Hippocampal formation (tissue), 2 donors: ENCODE data around the gene DAB1.

Experiments
- DNase-seq, 2 donors: peaks; one replicate each; lab custom pipeline; 2025; lab: John Stamatoyannopoulos, UW

Gene DAB1

DNA sequence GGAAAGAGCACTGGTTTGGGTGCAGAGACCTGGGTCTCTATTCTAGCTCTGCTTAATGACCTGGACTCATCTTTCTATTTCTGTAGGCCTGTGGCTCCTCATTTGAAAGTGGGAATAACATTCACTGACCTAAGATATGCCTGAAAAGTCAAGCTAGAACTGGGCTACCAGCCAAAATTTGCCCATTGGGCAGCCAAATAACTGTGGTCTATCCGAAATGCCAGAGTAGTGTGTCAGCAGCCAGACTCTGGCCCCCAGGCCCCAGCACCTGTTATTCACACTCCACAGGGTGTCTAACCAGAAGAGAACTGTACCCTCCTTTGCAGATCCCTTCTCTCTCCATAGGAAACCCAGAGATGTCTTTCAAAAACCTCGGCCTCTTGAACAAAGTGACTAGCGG lies 12.6 kb downstream of the DAB1 start:
- no peak for DNase-seq

DNA sequence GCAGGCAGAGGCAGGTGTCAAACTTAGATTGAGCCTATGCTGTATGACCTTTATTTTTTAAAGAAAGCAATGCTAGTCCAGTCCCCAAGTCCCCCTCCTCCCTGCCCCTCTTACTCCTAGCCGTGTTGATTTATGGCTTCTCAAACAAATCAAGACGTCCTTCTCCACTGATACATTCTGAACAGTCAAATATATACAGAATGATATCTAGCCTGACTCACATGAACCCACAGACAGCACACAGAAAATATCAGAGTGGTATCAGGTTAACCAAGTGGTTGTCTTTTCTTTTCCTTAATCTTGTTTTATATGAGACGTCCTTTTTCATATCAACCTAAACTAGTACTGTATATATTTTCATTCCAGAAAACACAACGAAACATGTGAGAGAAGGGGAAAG lies 13.4 kb downstream of the DAB1 start:
- no peak for DNase-seq

DNA sequence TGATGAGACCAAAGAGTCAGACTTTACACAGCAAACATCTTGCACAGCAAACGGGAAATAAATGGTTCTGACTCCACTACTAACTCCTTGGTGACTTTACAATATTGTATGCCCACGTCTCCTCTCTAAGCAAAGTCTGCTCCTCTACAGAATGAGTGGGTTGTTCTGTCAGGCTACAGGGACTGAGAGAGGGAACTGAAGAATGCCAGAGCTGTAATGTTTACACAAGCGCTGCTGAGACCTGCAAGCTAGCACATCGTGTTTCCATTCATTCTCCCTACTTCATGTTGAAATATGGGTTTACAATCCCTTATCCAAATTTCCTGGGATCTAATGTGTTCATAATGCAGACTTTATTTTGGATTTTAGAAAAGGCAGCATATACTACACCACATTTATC lies 15.9 kb downstream of the DAB1 start:
- no peak for DNase-seq

DNA sequence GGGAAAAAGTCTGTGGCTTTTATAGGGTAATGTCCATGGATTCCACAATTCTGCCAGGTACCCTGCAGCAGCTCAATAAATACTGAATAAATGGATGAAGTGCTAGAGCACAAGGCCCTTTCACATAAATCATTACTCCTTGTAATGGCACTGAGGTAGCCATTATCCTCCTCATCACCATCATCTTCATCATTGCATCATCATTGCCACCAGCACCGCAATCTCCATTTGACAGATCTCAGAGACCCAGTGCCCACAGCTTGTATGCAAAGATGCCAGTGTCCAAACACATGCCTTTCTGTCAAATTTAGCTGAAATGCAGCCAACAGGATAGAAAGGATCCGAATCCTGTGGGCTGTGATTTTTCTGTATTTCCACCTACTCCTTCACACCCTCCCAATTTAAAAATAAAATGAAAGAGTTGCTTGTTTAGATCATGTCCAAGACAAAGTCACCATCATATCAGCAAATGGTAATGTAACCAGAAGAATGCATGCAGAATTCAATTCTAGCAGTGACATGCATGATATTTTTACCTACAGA lies 17.4 kb downstream of the DAB1 start:
- DNase-seq, result no peak

DNA sequence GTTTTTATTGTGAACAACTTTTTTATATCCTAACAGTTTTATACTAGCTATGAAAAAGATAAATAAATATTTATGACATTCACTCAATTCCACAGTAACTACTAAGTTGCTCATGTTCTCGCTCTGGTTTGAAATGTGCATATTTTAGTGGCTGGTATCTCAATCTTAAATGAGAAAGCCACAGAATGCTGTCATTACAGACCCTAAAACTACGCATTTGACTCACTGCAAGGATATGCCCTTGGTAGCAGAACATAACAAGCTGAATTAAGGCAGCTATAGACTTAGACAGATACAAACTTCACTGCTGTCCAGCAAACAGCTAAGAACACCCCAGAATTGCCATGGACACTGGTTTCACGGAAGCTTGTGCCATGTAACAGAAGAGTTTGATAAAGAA lies 19.0 kb downstream of the DAB1 start:
- no peak for DNase-seq

DNA sequence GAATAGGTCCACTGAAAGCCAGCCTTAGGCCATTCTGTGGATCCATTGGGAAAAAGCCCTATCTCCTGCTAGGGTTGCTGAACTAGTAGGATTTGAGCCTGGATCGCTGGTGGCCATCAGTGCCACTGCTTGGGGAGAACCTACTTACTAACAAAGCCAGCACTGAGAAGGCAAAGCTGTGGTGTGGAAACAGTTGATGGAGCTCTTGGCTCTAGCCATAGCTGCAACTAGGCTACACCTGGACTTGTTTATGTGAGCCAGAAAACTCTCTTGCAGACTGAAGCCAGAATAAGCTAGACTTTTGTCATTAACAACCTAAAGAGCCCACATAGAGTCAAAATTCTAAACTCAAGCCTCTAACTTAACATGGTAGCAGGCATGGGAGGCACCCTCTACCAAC lies 20.7 kb downstream of the DAB1 start:
- no peak for DNase-seq

DNA sequence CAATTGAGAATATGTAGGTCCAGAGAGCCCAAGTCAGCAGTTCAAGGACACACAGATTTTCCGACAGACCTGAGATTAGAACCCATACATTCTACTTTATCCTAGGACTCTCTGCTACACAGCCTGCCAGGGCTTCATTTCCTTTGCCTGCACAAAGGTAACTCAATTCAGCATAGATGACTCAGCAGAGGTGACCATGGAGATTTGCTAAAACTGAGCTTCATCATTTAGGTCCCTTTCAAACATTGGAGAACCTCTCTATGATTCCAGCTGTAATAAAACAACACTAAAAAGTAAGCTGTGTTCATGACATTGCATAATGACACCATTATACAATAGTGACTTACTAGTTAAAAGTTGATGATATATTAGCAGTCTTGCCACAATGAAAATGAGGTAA lies 22.2 kb downstream of the DAB1 start:
- DNase-seq, result no peak

DNA sequence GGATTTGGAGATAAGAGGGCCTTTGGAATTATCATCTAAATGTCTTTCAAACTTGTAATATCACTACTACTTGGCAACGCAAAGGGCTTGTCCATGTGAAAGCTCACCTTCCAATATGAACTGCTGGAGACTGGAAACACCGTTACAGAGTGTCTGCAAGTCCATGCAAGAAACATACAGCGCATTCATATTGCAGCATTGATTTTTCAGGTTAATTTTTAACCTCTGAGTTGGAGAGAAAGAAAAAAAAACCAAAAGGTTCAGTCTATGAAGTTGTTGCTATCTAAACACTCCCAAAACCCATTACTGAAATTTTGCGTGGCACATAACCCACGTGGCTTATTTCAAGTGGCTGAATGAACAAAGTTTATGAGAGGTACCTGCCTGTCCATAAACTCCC lies 23.8 kb downstream of the DAB1 start:
- DNase-seq, result no peak

DNA sequence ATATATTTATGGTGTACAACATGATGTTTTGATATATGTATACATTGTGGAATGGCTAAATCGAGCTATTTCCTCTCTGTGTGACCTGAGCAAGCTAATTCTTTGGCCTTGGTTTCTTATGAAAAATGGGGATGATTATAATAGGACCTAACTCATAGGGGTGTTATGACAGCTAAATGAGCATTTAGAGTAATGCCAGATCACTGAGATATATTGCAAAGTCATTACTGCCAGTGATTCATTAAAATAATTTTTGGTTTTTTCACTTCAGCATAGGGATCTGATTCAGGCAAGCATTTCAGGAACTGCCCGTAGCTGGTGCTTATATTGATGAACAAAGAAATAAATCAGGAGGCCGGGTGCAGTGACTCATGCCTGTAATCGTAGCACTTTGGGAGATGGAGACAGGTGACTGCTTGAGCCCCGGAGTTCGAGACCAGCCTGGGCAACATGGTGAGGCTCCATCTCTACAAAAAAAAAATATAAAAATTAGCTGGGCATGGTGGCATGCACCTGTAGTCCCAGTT lies 30.7 kb downstream of the DAB1 start:
- no peak for DNase-seq

DNA sequence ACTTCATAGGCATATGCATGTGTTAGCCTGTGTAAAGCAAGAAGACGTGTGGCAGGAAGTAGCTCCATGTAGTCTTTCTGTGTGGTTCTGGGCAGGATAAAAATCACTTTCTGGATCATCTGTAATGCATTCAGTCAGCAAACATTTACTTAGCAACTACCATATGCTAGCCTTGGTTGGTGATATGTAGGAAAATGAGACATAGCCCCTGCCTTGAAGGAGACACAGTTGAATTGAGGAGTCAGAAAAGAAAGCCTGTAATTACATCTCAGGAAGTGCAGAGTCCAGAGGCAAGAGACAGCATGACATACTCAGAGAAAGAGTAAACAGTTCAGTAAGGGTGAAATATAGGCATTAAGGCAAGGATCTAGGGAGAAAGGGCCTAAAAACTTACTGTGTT lies 38.5 kb downstream of the DAB1 start:
- DNase-seq, result no peak

DNA sequence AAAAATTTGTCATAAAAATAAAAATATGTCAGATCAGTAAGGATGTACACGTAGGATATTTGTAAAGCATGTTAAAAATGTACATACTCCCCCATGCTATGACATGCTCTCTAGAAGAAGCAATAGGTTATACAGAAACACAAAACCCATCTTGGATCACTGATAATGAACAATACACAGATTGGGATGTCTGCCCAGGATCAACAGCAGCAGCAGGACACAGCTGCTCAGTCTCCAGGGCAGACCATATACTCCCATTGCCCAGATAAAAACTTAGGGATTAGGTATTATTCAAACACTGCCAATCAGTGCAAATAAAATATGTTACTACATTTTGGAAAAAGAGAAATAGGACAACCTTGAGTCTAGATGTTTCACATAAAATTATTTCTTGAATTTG lies 39.0 kb downstream of the DAB1 start:
- no peak for DNase-seq

DNA sequence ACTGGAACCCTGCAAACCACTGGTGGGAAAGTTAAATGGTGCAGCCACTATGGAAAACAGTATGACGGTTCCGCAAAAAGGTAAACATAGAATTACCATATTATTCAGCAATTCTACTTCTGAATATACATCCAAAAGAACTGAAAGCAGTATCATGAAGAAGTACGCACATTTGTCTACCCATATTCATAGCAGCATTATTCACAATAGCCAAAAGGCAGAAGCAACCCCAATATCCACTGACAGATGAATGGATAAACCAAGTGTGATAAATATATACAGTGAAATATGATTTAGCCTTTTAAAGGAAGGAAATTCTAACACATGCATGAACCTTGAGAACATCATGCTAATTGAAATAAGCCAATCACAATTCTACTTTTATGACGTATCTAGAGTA lies 39.6 kb downstream of the DAB1 start:
- DNase-seq, result no peak

DNA sequence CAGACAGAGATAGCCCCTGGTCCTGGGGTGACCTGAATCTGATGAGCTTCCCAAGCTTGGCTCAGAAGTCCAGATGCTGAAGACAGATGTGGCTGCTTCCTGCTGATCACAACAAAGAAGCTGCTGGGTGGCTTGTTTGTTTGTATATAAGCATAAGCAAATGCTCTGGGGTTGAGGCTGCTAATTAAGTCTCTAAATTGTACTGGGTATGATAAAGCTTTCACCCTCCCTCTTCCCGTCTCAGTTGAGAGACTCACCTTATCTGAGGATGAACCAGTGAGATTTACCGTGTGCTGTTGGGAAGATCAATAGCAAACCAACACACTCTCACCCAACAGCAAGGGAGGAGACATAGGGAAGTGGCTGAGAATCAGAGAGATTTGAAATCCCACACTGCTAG lies 42.0 kb downstream of the DAB1 start:
- no peak for DNase-seq

DNA sequence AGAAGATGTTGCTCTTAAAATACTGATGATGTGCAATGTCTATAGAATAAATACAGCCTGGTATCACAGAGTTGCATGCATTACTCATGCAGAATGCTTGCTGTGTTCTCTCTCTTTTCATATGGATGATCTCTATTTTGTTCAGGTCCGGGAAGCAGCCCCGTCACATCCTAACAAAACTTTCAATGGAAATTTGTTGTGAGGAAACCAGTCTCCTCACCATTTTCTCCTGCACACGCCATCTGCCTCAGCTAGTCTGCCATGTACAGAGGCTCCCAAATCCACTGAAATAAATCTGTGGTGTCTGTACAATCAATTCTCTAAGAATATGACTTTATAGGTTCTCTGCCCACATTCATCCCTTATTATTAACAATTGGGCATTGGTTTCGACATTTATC lies 42.4 kb downstream of the DAB1 start:
- no peak for DNase-seq

DNA sequence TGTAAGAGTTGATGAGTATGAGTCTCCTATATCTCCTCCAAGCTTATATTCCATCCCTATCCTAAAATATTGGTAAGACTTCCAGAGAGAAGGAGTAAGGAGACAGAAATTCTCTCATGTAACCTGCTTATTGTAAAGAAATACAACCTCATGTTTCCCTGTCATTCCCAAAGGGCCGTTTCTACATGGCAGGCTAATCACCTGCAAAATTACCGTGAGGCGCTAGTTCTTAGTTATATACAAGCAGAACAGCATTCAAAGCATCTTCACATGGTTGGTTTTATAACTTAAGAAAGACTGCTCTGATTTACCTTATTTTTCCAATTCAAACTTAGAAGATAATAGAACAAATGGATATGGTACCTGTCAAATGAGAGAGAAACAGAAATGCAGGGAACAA lies 42.9 kb downstream of the DAB1 start:
- DNase-seq, result no peak

DNA sequence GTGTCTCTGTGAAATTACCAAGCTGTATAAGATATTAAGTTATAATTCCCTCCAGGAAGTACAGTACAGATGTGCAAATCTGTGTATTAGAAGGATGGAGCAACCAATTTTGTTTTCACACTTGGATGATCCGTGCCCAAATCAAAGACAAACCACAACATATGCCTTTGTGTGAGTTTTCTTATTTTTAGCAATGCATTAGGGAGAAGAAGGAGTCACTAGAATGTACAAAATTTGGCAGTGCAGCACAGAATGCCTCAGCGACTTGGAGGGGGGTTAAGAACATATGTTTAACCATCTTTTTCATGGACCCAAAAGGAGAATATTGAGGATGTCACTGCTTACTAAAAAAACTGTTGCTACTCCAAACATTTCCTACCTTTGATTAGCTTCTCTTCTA lies 45.3 kb downstream of the DAB1 start:
- no peak for DNase-seq

DNA sequence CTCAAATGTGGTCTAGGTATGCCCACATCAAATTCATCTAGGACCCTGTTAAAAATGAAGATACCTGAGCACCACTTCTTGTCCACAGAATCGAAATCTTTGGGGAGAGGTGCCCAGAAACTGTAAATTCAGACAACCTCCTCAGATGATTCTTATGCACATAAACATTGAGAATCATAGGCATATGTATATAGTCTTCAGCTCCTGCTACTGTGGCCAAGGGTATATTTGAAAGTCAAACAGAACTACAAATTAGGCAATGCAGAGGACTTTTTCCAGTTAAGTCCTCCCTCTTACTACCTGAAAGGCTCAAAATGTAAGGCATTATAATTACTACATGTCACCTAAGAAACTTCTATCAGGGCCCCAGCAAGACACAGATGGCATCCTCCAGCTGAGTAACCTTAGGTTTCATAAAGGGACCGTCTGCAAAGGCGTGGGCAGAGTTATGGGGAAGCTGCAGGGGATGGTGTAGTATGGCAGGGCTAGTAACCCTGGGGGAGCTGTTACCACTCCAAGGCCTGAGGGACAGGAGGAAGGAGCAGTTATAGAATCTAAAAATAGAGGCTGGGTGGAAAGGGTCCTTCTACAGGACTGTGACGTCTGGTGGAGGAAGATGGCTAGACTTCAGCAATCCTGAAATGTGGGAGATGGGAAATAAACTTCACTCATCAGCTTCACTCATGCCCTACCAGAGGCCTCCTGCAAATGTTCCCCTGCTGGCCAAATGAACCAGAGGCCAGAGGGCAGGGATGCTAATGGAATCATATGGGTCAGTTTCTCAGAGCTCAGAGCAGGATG lies 46.3 kb downstream of the DAB1 start:
- DNase-seq, result no peak

DNA sequence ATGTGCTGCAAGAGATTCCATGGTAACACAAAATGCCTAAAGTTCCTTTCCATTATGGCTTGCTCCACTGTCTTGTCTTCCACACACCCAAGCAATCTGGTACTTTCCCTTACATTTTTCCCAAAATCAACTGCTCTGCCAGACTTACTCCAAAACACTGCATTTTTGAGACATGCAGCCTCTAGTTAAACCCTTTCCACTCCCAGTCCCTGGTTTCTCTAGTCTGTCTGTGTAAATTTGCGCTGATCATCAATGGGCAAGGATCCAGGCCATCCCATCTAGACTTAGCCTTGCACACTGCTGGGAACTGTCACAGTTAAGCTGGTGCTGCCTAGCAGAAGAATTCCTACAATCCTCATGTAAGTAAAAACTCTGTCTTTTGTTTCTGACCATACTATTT lies 47.8 kb downstream of the DAB1 start:
- DNase-seq, result no peak

DNA sequence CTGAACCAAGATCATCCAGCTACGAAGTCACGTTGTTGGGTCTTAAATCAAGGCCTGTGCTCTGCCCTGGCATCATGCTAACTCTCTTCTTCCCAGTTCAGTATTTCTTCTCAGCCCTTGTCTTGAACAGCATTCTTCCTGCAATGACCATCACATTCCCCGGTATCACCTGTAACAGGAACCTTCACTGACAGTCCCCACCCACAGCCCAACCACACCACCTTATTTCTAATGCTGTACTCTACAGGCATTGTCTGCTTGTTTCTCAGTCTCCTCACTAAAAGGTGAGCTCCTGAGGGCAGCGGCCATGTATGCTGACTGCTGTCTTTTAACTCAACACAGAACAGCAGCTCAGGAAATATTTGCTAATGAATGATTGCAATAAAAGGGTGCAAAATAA lies 54.0 kb downstream of the DAB1 start:
- no peak for DNase-seq

DNA sequence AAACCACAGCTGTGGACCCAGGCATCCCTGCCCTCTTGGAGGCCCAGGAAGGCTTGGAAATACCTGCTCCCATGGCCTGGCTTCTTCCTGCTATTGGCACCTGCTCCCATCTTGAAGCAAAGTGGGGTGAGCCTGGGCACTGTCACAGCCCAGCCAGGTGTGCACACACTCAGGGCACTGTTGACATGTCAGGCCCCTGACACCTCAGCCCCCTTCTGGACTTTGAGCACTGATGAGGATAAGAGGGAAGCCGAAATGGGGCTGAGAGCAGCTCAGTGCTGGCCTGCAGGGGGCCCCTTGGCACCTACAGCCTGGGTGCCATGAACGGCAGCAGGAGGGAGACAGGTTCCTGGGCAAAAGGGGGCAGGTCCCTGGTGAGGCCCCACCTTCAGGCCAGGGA lies 55.9 kb downstream of the DAB1 start:
- no peak for DNase-seq

DNA sequence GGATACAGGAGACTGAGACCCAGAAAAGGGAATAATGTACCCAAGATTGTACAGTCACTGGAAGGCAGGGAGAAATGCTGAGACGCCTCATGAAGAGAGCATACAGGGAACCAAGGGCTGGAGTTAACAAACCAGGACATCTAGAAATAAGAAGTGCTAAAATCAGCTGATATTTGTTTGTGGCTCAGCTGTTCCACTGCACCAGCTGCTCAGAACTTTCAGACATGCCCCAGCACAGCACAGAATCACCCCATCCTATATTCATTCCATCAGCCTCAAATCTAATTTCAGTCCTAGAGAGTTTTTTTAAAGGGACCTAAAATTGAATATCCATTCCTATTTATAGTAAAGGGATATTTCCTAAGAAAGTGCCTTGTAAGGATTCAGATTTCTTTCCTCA lies 60.2 kb downstream of the DAB1 start:
- no peak for DNase-seq

DNA sequence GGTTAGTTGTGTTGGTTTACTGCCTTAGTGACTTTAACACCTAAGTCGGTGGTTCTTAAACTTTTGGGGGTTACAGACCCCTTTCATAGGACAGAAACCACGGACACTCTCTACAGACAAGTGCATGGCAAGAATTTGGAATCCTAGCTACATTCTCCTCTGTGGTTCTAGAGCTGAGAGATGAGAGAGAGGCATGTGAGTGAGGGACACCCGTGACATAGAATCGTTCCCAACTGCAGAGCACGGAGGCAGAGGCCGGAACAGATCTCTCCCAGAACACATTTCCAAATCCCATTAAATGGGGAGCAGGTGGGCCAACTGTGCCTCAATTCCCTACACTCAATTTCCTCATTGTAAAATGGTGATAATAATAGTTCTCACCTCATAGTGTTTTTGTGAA lies 60.7 kb downstream of the DAB1 start:
- DNase-seq, result no peak

DNA sequence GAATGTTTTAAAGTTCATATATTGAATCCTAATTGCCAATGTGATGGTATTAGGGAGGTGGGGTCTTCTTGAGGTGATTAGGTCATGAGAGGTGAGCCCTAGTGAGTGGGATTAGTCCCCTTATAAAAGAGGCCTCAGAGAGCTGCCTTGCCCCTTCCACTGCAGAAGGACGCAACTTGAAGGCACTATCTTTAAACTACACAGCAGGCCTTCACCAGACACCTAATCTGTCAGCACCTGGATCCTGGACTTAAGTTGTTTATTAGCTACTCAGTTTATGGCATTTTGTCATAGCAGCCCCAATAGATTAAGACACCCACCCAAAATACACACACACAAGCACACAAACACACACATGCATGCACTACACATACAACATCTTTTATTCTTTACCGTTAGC lies 61.4 kb downstream of the DAB1 start:
- no peak for DNase-seq

DNA sequence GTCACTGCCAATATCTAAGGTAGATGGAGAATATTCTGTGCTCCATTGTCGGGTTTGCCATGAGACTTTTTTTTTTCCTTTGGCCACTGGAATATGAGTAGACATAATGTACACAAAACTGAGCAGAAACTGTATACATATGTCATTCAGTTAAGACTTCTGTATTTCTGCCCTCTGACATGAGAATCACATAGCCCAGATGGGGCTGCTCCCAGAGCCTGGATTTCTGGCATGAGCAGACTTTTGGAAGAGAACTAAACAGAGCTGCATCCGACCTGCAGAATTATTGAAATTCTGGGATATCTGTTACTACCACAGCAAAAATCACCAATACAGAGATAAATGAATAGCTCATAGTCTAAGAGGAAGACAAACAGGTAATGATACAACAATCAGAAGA lies 62.3 kb downstream of the DAB1 start:
- no peak for DNase-seq
